Measurements from ENCODE around the gene CALCOCO1. TPM values are rescaled to one million over a fixed set of nuclear protein-coding genes. Genes with fewer than 3 reads are reported as not detected.
A peak's percentile ranks its signal among the peaks of the same experiment; 100 is the strongest.

The CALCOCO1 gene
- total and polyA plus RNA-seq, 4 experiments from 2014 or later, result 77.3 to 178 (median 133) TPM

DNA sequence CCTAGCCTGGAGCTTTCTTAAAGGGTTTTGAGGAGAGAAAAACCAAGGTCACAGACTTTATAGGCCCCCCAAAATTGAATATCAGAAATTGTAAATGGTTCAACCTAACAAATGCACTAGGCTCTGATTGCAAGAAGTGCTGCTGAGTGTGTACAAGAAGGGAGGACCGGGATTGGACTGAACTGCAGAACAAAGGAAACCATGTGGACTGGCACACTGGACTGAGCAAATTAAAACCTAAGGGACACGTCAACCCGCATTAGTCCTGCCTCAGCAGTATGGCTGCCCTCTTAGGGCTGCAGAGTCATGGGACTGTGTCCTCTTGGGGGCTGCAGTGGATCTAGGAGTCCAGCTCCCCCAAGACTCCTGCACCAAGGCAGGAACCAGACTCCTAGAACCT lies 25.4 kb upstream of the CALCOCO1 start:
- CTCF ChIA-PET (ENCODE audit: partially characterized antibody), result interaction anchor here (1.9 to 6.5 kb wide), 2 partner anchors 9 to 50 kb away, joined by 6 to 122 read pairs; no protein-coding TSS in a partner anchor
- no peaks in the 10 kb centered on the region for H3K36me3 Mint-ChIP-seq
- Histone ChIP-seq H3K27me3 (ENCODE audit: insufficient read depth, low read length) (peaks cover 21% of the 10 kb centered on the region), H3K9me3 (ENCODE audit: control insufficient read depth in 1 of 2, low read length in 2 of 2) (no peaks in the 10 kb centered on the region), H3K4me3 (ENCODE audit: low read length in 2 of 2) (no peak overlapping the region), H3K27ac (ENCODE audit: low read depth, low read length) (no peak overlapping the region), H3K4me1 (ENCODE audit: insufficient read depth, low read length) (peaks cover 32% of the 10 kb centered on the region), H3K36me3 (ENCODE audit: insufficient read depth, low read length) (no peaks in the 10 kb centered on the region)
- H3K27ac Mint-ChIP-seq, result no peak overlapping the region
- peaks cover 4 to 6% of the 10 kb centered on the region in 2 donors for H3K27me3 Mint-ChIP-seq
- no peaks in the 10 kb centered on the region for H3K9me3 Mint-ChIP-seq
- peaks cover 9 to 13% (median 11%) of the 10 kb centered on the region in 4 donors for H3K4me1 Mint-ChIP-seq
- POLR2A ChIA-PET (ENCODE audit: partially characterized antibody), result interaction anchor here (0.6 kb wide), 1 partner anchor 457 kb away, joined by 3 read pairs; the partner anchor contains the start of gene PFDN5
- no peak overlapping the region for H3K4me3 Mint-ChIP-seq
- no peak for DNase-seq
- intact Hi-C loops (cut with micrococcal nuclease), result no loop called here

DNA sequence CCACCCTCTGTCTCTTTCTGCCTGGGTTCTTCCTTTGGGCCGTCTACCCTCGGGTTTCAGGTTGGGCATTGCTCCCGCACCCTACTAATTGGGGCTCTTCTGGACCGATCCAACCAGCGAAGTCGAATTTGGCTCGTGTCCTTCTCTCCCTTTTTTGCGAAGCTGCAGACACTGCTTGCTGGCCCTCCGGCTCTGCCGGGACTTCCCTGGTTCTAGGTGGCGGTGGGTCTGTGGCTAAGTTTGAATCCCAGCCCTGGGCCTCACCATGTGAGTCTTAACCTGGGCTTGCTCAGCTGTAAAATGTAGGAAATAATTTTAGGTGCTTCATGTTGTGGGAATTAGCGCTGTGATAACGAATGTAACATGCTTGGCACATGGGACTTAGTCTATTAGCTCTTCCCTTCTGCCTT lies 24.9 kb upstream of the CALCOCO1 start:
- H3K4me3 ChIP-seq (ENCODE audit: low read length in 2 of 2), result peak overlapping the region in 1 of 2 donors; percentile 53
- Mint-ChIP-seq H3K4me1 (peaks cover 8 to 17% (median 12%) of the 10 kb centered on the region in 4 donors), H3K36me3 (no peaks in the 10 kb centered on the region), H3K9me3 (no peaks in the 10 kb centered on the region), H3K27me3 (peaks cover 6 to 7% of the 10 kb centered on the region in 2 donors), H3K27ac (no peak overlapping the region), H3K4me3 (no peak overlapping the region)
- ChIA-PET CTCF (ENCODE audit: partially characterized antibody) (interaction anchor here (1.9 to 6.5 kb wide), 2 partner anchors 9 to 50 kb away, joined by 6 to 122 read pairs; no protein-coding TSS in a partner anchor), POLR2A (ENCODE audit: partially characterized antibody) (interaction anchor here (0.6 to 1.9 kb wide), 2 partner anchors 25 to 457 kb away, joined by 3 to 11 read pairs; partner anchors contain the start of genes CALCOCO1 and PFDN5)
- peaks cover 32% of the 10 kb centered on the region for H3K4me1 ChIP-seq (ENCODE audit: insufficient read depth, low read length)
- no peaks in the 10 kb centered on the region for H3K9me3 ChIP-seq (ENCODE audit: control insufficient read depth in 1 of 2, low read length in 2 of 2)
- intact Hi-C loops (cut with micrococcal nuclease), result no loop called here
- no peak overlapping the region for H3K27ac ChIP-seq (ENCODE audit: low read depth, low read length)
- no peaks in the 10 kb centered on the region for H3K36me3 ChIP-seq (ENCODE audit: insufficient read depth, low read length)
- peaks cover 21% of the 10 kb centered on the region for H3K27me3 ChIP-seq (ENCODE audit: insufficient read depth, low read length)
- no peak for DNase-seq

DNA sequence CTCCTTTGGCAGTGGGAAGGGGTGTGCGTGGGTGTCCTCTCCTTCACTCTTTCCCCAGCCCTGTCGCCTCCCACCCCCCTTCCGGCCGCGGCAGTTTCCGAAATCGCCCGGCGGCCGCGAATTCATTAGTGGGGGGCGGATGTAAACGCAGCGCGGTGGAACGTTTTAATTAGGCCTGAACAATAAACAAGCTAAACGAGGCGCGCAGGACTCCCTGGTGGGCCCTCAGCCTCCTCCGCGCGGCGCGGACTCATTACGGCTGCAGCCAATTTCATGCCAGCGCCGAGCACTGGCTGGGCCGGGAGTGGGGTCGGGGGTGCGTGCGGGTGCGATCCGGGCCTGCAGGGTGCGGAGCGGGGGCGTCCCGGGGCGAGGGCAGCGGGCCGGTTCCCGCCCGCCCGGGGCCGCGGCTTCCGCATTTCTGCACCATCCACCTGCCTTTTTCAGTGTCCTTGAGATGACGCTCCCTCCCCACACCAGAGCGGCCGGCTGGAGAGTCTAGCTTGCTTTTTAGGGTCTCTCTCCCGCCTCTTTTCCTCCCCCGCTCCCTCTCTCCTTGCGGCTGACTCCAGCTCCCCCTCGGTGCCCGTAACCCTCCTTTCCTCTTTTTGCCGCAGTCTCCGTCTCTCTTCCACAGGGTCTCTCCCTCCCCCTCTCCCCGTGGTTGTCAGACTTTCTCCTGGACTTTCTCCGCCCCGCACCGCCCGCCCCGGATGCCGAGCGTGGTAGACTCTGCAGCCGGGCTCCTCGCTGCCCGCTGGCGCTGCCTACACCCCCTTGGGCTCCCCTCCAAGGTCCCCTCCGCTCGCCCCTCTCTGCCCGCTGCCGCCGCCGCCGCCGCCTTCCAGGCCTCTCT lies 24.3 kb upstream of the CALCOCO1 start, which contains the start of gene CISTR:
CISTR (minus strand) TSS at position 644 of the 856 bp plus-strand sequence.
- peaks cover 7 to 9% of the 10 kb centered on the region in 2 donors for H3K27me3 Mint-ChIP-seq
- peaks cover 21% of the 10 kb centered on the region for H3K27me3 ChIP-seq (ENCODE audit: insufficient read depth, low read length)
- intact Hi-C loops (cut with micrococcal nuclease), result no loop called here
- peak within 1 kb of the TSS in 1 of 2 donors; percentile 53 for H3K4me3 ChIP-seq (ENCODE audit: low read length in 2 of 2)
- H3K27ac Mint-ChIP-seq, result peak within 1 kb of the TSS in 2 of 7 donors; percentile 27 to 62
- no peaks in the 10 kb centered on the region for H3K36me3 ChIP-seq (ENCODE audit: insufficient read depth, low read length)
- no peaks in the 10 kb centered on the region for H3K9me3 Mint-ChIP-seq
- peaks cover 3 to 17% (median 11%) of the 10 kb centered on the region in 4 donors for H3K4me1 Mint-ChIP-seq
- DNase-seq, result peak in 4 of 5 donors; percentile 27 to 48 (median 34)
- no peaks in the 10 kb centered on the region for H3K9me3 ChIP-seq (ENCODE audit: control insufficient read depth in 1 of 2, low read length in 2 of 2)
- POLR2A ChIA-PET (ENCODE audit: partially characterized antibody), result interaction anchor here (0.7 to 1.9 kb wide), 4 partner anchors 13 to 76 kb away, joined by 3 to 11 read pairs (median 4); partner anchors contain the start of genes ATP5MC2 and CALCOCO1
- peak within 1 kb of the TSS; percentile 6 for H3K27ac ChIP-seq (ENCODE audit: low read depth, low read length)
- H3K4me1 ChIP-seq (ENCODE audit: insufficient read depth, low read length), result peaks cover 32% of the 10 kb centered on the region
- no peak within 1 kb of the TSS for H3K4me3 Mint-ChIP-seq
- CTCF ChIA-PET (ENCODE audit: partially characterized antibody), result interaction anchor here (0.9 to 1.9 kb wide), 2 partner anchors 49 to 52 kb away, joined by 3 to 6 read pairs; no protein-coding TSS in a partner anchor
- H3K36me3 Mint-ChIP-seq, result no peaks in the 10 kb centered on the region

DNA sequence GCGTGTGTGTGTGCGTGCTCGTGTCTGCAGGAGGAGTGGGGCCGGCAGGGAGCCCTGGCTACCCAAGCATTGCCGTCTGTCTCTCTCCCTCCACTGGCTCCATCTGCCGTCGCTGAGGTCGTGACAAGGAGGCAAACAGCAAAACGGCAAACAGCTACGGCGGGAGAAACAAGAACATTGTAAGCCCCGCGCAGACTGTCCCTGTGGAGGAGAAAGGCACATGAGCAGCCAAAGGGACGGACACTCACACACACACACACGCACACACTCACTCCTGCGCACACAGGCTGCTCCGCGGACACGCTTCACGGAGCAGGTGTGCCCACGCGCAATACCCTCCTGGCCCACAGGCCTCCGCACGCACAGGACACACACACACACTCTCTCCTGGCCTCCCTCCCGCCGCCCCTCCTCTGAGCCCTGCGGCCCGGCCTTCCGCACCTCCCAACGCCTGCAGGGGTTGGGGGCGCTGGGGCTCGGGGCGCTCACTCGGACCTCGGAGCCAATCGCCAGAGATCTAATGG lies 23.6 kb upstream of the CALCOCO1 start:
- DNase-seq, result peak in 2 of 5 donors; percentile 28 to 50
- no peaks in the 10 kb centered on the region for H3K9me3 Mint-ChIP-seq
- ChIA-PET POLR2A (ENCODE audit: partially characterized antibody) (interaction anchor here (1.0 to 1.9 kb wide), 2 partner anchors 24 to 74 kb away, joined by 5 to 11 read pairs; partner anchors contain the start of gene CALCOCO1), CTCF (ENCODE audit: partially characterized antibody) (interaction anchor here (0.9 to 1.9 kb wide), 2 partner anchors 49 to 51 kb away, joined by 3 to 6 read pairs; no protein-coding TSS in a partner anchor)
- H3K4me1 ChIP-seq (ENCODE audit: insufficient read depth, low read length), result peaks cover 35% of the 10 kb centered on the region
- H3K27me3 ChIP-seq (ENCODE audit: insufficient read depth, low read length), result peaks cover 26% of the 10 kb centered on the region
- peak overlapping the region in 1 of 2 donors; percentile 53 for H3K4me3 ChIP-seq (ENCODE audit: low read length in 2 of 2)
- no peaks in the 10 kb centered on the region for H3K9me3 ChIP-seq (ENCODE audit: control insufficient read depth in 1 of 2, low read length in 2 of 2)
- peaks cover 4 to 19% (median 13%) of the 10 kb centered on the region in 4 donors for H3K4me1 Mint-ChIP-seq
- no peak overlapping the region for H3K27ac ChIP-seq (ENCODE audit: low read depth, low read length)
- H3K4me3 Mint-ChIP-seq, result no peak overlapping the region
- H3K27me3 Mint-ChIP-seq, result peaks cover 7 to 9% of the 10 kb centered on the region in 2 donors
- H3K36me3 Mint-ChIP-seq, result no peaks in the 10 kb centered on the region
- intact Hi-C loops (cut with micrococcal nuclease), result no loop called here
- no peaks in the 10 kb centered on the region for H3K36me3 ChIP-seq (ENCODE audit: insufficient read depth, low read length)
- H3K27ac Mint-ChIP-seq, result no peak overlapping the region

DNA sequence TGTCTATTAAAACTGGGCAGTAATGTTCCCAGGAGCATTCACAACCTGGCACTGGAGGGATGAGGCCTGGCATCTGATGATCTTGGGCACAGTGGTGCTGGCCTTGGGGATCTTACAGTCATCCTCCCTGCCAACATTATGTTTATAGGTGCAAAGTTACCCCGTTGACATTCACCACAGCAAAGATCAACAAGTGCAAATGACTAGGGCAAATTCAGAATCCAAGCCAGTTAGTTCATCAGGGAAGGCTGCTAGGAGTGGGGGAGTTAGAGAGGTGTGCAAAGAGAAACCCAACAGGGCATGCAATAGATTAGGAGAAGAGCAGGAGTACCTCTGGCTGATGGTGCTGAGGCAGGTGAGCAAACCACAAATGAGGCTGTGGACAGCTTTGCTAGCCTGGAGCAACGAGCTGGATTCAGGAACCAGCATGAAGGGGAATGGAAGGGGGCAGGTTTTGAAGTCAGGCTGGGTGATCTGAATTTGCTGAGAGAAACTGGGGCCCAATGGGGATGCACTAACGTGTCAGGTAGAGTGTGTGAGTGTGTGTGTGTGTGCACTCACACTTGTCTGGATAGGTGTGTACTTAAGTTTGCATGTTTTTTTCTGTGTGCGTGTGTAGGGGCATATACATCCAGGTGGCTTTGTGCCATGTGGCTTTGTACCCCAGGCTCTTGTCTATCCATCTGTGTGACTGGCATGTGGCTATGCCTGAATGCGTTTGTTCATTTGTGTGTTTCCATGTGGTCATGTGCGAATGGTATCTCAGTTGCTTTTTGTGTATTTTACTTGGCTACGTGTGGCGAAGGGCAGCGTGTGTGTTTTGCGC lies 22.9 kb upstream of the CALCOCO1 start:
- Mint-ChIP-seq H3K4me3 (no peak overlapping the region), H3K36me3 (no peaks in the 10 kb centered on the region), H3K4me1 (peaks cover 4 to 19% (median 12%) of the 10 kb centered on the region in 4 donors), H3K27ac (no peak overlapping the region), H3K9me3 (no peaks in the 10 kb centered on the region), H3K27me3 (peaks cover 9 to 12% of the 10 kb centered on the region in 2 donors)
- no peaks in the 10 kb centered on the region for H3K36me3 ChIP-seq (ENCODE audit: insufficient read depth, low read length)
- intact Hi-C loops (cut with micrococcal nuclease), result no loop called here
- peaks cover 35% of the 10 kb centered on the region for H3K4me1 ChIP-seq (ENCODE audit: insufficient read depth, low read length)
- H3K4me3 ChIP-seq (ENCODE audit: low read length in 2 of 2), result no peak overlapping the region
- no peak overlapping the region for H3K27ac ChIP-seq (ENCODE audit: low read depth, low read length)
- CTCF ChIA-PET (ENCODE audit: partially characterized antibody), result no interaction called here
- peaks cover 32% of the 10 kb centered on the region for H3K27me3 ChIP-seq (ENCODE audit: insufficient read depth, low read length)
- H3K9me3 ChIP-seq (ENCODE audit: control insufficient read depth in 1 of 2, low read length in 2 of 2), result no peaks in the 10 kb centered on the region
- no peak for DNase-seq
- POLR2A ChIA-PET (ENCODE audit: partially characterized antibody), result interaction anchor here (1.0 to 1.9 kb wide), 2 partner anchors 22 to 23 kb away, joined by 4 to 11 read pairs; partner anchors contain the start of gene CALCOCO1

DNA sequence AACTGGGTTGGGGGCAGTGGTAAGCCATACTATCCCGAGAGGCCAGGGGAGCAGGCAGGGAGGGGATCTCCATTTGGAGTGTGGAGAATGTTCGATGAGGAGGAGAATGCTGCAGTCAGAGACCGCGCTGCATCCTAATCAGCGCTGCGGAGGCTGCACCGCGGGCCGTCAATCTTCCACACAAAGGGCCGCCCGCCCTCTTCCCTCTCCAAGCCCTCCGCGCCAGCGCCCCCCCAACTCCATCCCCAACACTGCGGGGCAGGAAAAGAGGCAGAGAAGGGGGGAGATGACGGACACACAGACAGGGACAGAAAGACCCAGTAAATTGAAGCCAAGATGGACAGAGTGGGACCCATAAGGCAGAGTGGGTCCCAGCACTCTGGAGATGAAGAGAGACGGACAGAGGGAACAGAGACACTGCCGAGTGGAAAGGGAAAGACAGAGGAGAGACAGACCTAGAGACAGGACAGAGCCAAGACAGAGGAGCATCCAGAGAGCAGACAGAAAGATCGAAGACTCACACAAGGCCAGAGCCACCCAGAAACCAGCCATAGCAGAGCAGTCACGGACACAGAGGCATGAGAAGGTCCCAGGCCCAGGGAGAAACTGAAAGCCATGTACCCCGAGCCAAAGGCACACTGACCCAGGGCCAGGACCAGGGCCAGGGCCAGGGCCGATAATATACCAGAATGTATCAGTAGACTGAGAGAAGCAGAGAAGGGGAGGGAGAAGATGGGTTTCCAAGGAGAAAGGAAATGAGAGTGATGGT lies 21.0 kb upstream of the CALCOCO1 start:
- CTCF ChIA-PET (ENCODE audit: partially characterized antibody), result interaction anchor here (1.3 to 9.9 kb wide), 9 partner anchors 7 to 205 kb away, joined by 3 to 290 read pairs (median 59); partner anchors contain the start of genes ATP5MC2 and CALCOCO1
- Histone ChIP-seq H3K36me3 (ENCODE audit: insufficient read depth, low read length) (no peaks in the 10 kb centered on the region), H3K4me3 (ENCODE audit: low read length in 2 of 2) (no peak overlapping the region), H3K27me3 (ENCODE audit: insufficient read depth, low read length) (peaks cover 39% of the 10 kb centered on the region), H3K4me1 (ENCODE audit: insufficient read depth, low read length) (peaks cover 40% of the 10 kb centered on the region), H3K27ac (ENCODE audit: low read depth, low read length) (no peak overlapping the region), H3K9me3 (ENCODE audit: control insufficient read depth in 1 of 2, low read length in 2 of 2) (no peaks in the 10 kb centered on the region)
- no peaks in the 10 kb centered on the region for H3K36me3 Mint-ChIP-seq
- H3K9me3 Mint-ChIP-seq, result no peaks in the 10 kb centered on the region
- H3K4me3 Mint-ChIP-seq, result peak overlapping the region in 2 of 8 donors; percentile 62 to 83
- POLR2A ChIA-PET (ENCODE audit: partially characterized antibody), result interaction anchor here (1.0 to 2.9 kb wide), 3 partner anchors 9 to 73 kb away, joined by 4 to 21 read pairs (median 6); partner anchors contain the start of genes ATP5MC2 and CALCOCO1
- no peak overlapping the region for H3K27ac Mint-ChIP-seq
- peaks cover 19 to 28% of the 10 kb centered on the region in 2 donors for H3K27me3 Mint-ChIP-seq
- H3K4me1 Mint-ChIP-seq, result peaks cover 7 to 22% (median 17%) of the 10 kb centered on the region in 4 donors
- intact Hi-C loops (cut with micrococcal nuclease), result no loop called here
- no peak for DNase-seq
